HG03095 (cell line): Measurements from ENCODE around the gene CCDC73.
"Not testable (repeated sequence)": the region's sequence is repeated elsewhere in the genome, so short reads cannot be mapped to it uniquely, and the experiment has no call there.

Experiments used
- ATAC-seq: cut with Tn5 transposase; IDR thresholded peaks from one replicate; pipeline ENCODE4 v1.9.1; 2021; ENCODE audit warnings: moderate library complexity; ENCODE audit not compliant: unreplicated experiment

Gene CCDC73

DNA sequence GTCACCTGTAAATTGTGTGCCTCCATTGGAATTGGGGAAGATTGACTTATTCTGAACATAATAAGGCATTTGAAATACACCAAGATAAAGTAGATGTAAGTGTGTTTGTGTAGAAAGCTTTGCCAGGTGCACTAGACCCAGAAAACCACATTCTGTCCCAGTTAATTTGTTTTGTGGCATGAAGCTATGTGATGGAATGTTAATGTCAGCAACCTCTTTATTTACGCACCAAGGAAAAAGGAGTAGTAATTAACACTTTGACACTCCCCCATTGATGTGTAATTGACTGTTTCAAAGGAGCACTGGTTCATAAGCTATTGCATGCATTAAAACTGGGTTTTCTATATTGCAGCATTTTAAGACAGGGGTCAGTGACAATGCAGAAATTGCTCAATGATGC lies 196.5 kb downstream of the CCDC73 start:
- ATAC-seq, result no peak

DNA sequence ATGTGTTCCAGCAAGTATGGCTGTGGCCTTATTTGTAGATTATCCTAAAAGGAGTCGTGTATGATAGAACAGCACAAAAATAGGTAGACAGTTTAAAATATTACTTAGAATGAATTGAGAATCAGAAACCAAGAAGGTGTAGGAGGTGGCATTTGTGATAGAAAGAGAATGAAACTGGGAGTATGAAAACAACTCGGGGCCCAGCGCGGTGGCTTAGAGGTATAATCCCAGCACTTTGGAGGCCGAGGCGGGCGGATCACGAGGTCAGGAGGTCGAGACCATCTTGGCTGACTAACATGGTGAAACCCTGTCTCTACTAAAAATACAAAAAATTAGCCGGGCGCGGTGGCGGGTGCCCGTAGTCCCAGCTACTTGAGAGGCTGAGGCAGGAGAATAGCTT lies 198.3 kb downstream of the CCDC73 start:
- ATAC-seq, result not testable (repeated sequence)

DNA sequence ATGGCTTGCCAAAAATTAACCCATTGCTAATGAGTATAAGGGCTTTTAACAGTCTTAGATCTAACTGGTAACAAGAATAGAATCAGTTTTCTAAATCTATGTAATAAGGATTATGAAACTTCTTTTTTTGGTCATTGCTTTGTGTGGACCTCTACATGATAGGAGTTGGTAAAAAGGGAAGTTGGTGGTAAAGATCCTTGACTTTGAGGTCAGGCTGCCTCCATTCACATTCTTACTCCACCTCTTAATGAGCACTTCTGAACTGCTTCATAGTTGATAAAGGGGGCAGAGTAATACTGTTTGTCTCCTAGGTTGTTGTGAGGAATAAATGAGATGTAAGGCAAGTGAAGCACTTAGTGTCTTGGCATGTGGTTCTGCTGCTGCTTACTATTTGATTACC lies 200.2 kb downstream of the CCDC73 start:
- ATAC-seq, result no peak

DNA sequence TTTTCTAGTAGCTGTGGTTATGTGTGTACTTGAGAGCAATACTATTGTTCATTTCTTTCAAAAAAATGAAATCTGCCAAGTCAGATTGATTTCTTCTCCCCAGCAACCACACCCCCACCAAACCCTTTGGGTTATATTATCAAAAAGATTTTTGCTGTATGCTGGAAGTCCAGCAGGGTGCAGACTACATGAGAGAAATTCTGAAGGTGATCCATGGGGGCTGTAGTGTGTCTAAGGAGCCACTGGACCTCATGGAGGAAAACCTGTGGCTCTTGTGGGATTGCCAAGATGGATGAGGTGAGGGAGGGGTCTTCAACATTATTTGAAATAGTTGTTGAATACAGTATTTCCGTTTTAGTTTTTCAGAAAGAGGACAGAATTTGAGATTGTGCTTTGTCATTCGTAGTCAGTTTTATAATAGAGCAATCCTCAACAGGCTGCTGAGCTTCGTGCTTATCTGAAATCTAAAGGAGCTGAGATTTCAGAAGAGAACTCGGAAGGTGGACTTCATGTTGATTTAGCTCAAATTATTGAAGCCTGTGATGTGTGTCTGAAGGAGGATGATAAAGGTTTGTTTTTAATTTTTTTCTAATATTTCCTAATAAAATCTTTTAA lies 207.8 kb downstream of the CCDC73 start:
- no peak for ATAC-seq

DNA sequence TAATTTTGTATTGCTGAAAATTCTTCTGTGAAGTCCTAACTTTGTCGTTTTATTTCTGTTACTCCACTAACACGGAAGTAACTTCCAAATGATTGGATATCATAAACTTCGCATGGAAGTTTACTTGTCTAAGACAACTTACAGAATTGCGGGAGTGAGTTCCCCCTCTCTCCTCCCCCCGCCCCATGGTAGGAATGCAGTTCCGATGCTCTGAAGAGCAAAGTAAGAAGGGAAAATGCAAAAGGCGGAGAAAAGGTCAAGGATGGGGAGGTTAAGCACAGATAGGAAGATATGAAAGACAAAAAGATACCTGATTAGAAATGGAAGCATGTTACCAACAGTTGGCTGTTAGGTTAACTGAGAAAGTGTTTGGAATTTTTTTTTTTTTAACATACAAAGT lies 209.5 kb downstream of the CCDC73 start:
- no peak for ATAC-seq

DNA sequence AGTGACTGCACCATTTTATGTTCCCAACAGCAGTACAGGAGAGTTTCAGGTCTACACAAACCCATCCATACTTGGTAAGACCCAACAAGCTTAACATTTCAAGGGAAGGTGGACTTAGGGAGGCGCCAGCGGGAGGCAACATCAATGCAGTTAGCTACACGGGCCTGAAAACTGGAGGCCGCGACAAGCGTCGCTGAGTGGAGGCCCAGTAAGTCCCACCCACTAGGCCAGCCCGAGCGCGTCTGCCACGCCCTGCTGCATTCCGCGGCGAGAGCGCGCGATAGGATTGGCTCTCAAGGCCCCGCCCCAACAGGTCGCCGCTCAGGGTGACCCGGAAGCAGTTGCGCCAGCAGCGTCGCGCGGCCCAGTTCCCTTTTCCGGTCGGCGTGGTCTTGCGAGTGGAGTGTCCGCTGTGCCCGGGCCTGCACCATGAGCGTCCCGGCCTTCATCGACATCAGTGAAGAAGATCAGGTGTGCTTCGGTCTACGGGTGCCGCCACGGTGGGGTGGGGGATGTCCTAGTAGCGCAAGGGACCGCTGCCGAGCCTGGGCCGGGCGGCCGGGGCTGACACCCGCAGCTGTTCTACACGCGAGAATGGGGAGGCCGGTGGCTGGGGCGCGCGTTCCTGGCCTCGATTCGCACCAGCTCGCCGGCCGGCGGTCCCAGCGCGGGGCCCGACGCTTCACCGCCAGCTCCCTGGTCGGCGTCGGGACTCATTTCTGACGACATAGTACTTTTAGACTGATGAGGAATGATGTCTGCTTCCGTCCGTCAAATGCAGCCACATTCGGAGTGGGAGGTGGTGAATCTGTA lies 210.8 kb downstream of the CCDC73 start, which contains the start of gene EIF3M:
Gene EIF3M, plus strand, starts transcription at position 373 of the 813 bp plus-strand sequence. Its CDS starts 57 bp downstream, at position 430.
- peak; percentile 99 for ATAC-seq

DNA sequence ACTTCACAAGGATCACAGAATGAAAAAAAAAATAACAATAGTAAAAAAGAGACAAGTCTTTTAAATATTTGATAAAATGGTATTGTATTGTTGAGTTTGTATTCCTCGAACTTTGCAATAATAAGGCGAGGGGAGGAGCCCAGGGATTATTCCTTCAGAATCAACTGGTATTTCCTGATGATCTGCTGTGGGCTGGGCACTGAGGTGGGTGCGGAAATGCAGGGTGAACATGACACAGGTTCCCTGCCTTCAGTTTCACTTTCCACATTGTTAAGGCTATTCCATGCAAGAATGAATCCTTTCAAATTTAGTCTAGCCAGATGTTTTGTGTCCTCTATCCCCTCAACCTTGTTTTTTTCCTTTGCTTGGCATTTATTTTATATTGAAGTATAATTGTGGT lies 212.9 kb downstream of the CCDC73 start:
- ATAC-seq, result no peak

DNA sequence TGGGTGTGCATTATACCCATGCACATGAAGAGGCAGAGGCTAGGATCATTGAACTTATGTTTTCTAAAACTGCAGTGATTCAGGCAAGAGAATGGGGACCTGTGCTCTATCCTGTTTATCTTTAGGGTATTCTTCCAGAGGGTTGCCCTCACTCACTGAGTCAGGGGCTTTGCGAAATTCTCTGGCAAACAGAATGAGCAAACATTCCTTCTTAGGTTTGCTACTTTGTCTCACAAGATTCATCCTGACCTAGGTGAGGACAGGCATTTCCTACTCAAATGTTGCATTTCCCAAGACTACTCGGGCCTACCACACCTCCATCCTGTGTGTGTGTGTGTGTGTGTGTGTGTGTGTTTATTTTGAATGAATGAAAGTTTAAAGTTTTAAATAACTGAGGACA lies 213.5 kb downstream of the CCDC73 start:
- ATAC-seq, result no peak

DNA sequence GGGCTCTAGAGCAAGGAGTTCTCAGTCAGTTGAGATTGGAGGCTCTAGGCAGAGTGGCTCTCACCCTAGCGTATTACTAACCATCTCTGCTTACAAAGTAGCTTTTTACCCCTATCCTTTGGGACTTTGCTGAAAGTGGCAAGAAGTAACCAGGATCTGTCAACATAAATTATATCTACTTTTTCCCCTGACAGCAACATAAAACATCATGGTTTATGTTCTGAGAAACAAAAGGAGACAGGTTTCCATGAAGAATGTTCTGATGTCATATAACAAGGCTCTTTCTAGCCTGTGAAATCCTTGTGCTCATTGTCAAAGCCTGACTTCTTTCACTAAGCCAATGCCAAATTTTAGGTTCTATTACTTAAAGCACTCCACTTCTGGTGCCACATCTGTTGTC lies 218.0 kb downstream of the CCDC73 start:
- no peak for ATAC-seq

DNA sequence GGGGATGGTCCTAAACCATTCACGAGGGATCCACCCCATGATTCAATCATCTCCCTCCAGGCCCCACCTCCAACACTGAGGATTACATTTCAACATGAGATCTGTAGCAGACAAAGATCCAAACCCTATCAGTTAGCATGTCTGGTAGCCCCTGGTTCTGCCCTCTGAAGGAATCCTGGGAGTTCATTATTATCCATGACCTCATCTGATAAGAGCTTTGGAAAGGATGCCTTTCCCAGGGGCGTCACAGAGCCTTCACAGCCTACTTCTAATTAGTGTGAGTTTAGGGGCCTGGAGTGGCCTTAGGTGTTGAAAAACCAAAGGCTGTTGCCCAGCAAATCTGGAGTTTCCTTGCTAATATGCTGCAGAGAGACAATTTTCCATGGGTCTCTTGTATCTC lies 219.4 kb downstream of the CCDC73 start:
- no peak for ATAC-seq

DNA sequence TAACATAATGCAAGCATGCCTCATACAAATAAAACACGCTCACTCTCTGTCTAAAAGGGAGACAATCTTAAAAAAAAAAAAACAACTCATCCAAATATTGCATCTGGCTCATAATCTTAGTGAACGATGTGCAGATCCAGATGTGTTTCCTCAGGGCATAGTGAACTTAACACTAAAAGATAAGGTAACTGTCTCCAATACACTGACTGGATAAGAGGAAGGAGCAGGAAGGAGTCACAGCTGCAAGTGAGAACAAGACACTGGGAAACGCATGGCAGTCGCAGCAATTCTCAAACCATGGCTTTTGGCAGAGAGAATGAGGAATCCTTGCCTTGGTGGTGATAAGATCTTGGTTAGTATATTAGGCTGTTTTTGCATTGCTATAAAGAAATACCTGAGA lies 220.0 kb downstream of the CCDC73 start:
- ATAC-seq, result no peak

DNA sequence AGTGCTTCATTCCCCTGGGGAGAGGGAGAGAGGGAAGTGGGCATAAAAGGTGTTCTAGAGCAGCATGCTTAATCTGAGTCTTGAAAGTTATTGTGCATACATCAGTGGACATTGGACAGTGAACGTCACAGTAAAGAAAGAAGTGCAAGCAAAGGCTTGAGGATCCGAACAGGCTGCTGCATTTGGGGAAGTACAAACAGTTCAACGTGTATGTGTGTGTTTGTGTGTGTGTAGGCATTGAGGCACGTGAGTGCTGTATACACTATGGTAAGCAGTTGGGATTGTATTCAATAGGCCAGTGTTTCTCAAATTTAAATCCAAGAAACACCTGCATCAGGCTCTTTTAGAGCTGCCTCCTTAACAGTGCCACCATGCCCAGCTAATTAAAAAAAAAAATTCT lies 221.2 kb downstream of the CCDC73 start:
- no peak for ATAC-seq

DNA sequence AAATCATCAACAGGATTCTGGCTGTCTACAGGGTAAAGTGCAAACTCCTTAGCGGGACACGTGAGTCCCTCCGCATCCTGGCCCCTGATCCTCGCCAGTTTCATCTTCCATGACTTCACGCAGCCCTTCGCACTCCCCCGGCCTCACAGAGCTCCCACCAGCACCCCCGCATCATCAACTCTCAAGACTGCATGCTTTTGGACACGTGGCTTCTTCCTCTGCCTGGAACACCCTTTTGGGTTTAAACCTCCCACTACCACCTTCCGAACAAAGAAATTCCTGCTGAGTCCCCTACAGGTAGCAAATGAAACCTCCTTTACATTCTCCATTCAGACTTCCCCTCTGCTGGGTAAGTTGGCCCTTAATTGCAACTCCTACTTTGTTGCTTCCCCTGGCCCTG lies 223.4 kb downstream of the CCDC73 start:
- no peak for ATAC-seq

DNA sequence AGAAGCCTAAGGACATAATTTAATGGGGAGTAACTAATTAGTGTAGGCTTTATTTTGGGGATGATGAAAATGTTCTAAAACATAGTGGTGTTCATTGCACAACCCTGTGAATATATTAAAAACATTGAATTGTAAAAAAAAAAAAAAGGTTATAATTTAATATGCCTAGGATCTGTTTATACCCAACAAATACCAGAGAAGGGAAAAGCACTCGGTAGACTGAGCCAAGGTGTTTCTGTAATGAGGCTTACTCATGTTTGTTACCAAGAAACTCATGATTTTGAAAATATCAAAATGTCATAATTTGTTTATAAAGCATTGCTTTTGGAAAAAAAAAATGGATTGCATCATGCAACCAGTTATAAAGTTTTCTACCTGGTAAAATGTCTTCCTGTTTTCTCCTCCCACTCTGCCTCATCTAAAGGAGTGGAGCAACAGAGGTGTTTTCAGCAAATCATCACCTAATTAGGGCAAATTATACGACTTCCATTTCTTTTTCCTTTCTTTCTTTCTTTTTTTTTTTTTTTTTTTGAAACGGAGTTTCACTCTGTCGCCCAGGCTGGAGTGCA lies 225.1 kb downstream of the CCDC73 start:
- no peak for ATAC-seq

DNA sequence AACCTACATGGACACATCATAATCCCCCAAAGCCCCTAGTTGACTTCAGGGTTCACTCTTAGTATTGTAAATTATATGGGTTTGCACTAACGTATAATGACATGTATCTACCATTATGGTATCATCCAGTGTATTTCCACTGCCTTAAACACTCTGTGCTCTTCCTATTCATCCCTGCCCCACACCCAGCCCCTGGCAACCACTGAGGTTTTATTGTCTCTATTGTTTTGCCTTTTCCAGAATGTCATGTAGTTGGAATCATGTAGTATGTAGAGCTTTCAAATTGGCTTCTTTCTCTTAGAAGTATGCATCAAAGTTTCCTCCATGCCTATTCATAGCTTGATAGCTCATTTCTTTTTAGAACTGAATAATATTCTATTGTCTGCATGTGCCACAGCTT lies 227.3 kb downstream of the CCDC73 start:
- ATAC-seq, result no peak

DNA sequence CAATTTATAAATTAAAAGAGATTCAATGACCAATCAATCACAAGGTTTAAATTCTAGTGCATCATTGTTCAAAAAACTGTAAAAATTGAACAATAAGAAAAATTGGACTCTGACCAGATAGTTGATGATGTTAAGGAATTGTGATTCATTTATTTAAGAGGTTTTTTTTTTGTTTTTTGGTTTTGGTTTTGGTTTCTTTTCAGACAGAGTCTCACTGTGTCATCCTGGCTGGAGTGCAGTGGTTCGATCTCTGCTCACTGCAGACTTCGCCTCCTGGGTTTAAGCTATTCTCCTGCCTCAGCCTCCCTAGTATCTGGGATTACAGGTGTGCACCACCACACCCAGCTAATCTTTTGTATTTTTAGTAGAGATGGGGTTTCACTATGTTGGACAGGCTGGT lies 227.9 kb downstream of the CCDC73 start:
- no peak for ATAC-seq

DNA sequence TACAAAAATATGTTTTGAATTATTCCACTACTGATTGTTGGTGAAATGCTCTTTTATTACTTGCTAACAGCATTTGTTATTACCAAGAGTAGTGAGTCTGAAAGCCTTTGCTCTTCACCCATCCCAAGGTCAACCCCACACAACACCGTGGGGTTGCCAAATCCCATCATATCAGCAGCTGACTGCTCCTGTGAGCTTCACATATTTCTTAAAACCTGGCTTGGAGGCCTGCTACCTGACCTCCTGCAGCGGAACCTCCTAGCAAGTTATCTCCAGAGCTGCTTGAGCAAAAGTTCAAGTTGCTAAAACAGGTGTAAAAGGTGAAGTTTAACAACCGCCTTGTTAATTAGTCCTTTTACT lies 230.9 kb downstream of the CCDC73 start:
- ATAC-seq, result no peak

DNA sequence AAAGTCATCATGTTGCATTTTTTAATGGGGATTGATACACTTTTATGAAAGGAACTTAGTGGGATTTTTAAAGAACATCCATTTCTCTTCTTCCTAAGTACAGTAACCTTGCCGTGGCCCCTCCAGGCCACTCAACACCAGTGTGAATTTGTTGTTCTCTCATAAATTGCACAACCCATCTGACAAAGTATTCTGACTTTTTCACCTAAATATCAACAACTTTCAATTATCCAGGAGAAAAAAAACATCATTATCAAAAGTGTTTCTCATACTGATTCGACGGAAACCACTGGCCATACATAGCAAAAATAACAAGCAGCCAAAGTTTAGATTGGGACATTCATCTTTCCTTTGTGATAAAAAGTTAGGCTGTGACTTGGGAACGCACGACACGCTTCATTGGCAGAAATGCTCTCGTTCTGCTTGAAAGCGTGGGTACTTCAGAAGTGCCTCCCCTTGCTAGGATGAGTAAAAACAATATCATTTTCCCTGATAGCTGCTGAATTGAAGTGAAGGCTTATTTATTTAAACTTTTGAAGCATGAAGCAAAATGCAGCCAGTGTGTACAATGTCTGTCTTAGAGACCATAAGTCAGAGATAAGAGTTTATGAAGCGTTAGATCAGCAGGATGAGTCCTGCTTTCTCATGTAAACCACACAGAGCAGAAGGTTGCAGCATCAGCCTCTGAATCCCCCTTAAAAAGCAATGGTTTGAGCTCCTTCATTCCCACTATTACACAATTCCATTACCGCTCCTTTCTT lies 231.4 kb downstream of the CCDC73 start:
- no peak for ATAC-seq

DNA sequence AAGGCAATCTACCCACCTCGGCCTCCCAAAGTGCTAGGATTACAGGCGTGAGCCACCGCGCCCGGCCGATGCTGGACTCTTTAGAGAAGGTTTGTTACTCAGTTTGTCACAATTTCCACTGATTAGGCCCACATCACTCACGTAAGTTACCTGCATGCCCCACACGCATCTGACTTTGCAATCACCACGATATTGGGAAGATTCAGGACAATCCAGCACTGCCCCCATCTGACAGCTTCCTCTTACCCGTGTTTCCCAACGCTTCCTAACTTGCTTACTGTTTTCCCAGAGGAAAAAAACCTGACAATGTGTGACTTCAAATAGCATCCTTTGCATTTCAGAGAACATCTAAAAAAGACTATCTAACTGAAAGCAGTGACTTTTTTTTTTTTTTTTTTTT lies 232.6 kb downstream of the CCDC73 start:
- ATAC-seq, result no peak

DNA sequence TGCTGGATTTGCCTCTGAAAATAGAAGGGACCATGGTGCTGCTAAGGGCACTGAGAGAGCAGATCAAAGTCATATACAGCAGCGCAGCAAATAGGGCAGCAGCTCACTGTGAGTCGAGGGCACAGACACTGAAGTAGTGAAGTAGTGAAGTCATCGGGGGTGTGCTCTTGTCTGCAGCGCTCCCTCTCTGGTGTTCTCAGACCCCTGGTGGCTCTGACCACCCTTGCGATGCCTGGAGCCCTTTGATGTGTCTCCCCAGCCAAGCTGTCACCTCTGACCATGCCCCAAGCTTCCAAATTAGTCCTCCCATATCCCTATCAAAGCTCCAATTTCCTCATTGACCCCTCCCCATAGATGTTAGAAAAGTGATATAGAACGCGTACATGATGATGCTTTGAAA lies 238.6 kb downstream of the CCDC73 start:
- ATAC-seq, result no peak

DNA sequence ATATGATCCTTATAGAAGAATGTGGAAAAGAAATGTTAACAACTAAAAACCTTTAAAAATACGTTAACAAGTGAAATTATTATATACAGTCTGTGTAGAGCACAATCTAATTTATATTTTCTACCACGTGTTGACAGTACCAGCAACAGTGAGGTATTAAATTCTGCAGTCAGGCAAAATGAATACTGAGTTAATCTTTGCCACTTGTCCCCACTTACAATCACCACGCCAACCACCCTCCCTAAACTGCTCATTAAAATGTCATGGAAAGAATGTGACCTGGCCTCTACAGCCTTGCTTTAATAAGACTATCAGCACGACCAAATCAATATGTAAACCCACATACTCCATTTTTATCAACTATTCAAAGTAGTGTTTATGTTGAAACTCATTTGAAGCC lies 239.4 kb downstream of the CCDC73 start:
- no peak for ATAC-seq
